ENCODE results near the gene CCT8.

DNA sequence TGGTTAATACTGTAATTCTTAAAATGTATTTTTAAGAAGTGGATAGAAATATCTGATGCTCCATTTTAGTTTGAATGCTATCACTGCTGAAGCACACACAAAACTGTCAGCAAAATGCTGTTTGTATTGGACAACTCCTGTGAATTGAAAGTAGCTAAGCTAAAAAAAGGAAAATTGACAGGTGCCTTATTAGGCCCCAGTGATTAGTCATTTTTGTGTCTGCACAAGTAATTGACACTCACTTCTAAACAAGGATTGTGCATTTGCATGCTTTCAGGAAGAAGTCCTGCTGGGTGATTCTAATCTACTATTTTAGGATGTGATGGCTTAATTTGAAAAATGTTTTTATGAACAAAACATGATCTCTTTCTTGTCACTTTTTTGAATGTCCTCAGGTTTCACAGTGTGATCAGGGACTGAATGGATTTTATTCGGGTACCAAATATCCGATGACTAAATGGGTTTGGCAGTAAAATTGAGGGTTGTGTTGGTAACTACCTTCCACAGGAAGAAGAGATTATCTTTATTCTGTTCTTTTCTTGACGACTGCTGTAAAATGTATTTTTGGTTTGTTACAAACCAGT, 44.0 kb upstream of the CCT8 start:
- no peak for TF ChIP-seq EHMT2 (IDR thresholded peaks at IDR 0.05)
- TF ChIP-seq RAD21 (CRISPR knock-in tag; conservative IDR thresholded peaks at IDR 0.05 in 1 of 2, IDR thresholded peaks at IDR 0.05 in 1 of 2) = no peak
- TF ChIP-seq PTBP1 (IDR thresholded peaks at IDR 0.05; ENCODE audit: low read depth, low read length) = no peak
- TF ChIP-seq, protein P1, sequence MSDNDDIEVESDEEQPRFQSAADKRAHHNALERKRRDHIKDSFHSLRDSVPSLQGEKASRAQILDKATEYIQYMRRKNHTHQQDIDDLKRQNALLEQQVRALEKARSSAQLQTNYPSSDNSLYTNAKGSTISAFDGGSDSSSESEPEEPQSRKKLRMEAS (CRISPR knock-in tag; IDR thresholded peaks at IDR 0.05) = no peak
- TF ChIP-seq EP300 (IDR thresholded peaks at IDR 0.05; ENCODE audit: low read length) = no peak
- TF ChIP-seq, protein P2, sequence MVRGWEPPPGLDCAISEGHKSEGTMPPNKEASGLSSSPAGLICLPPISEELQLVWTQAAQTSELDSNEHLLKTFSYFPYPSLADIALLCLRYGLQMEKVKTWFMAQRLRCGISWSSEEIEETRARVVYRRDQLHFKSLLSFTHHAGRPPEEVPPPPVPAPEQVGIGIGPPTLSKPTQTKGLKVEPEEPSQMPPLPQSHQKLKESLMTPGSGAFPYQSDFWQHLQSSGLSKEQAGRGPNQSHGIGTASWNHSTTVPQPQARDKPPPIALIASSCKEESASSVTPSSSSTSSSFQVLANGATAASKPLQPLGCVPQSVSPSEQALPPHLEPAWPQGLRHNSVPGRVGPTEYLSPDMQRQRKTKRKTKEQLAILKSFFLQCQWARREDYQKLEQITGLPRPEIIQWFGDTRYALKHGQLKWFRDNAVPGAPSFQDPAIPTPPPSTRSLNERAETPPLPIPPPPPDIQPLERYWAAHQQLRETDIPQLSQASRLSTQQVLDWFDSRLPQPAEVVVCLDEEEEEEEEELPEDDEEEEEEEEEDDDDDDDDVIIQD (CRISPR knock-in tag; IDR thresholded peaks at IDR 0.05) = no peak
- no peak for TF ChIP-seq TCF7L2 (IDR thresholded peaks at IDR 0.05; ENCODE audit: low read depth, low read length)
- no peak for TF ChIP-seq POLR2AphosphoS5 (IDR thresholded peaks at IDR 0.05; ENCODE audit: control insufficient read depth, insufficient read depth, low read depth, low read length)
- TF ChIP-seq EGR1 (conservative IDR thresholded peaks at IDR 0.05) = no peak
- TF ChIP-seq, protein P3, sequence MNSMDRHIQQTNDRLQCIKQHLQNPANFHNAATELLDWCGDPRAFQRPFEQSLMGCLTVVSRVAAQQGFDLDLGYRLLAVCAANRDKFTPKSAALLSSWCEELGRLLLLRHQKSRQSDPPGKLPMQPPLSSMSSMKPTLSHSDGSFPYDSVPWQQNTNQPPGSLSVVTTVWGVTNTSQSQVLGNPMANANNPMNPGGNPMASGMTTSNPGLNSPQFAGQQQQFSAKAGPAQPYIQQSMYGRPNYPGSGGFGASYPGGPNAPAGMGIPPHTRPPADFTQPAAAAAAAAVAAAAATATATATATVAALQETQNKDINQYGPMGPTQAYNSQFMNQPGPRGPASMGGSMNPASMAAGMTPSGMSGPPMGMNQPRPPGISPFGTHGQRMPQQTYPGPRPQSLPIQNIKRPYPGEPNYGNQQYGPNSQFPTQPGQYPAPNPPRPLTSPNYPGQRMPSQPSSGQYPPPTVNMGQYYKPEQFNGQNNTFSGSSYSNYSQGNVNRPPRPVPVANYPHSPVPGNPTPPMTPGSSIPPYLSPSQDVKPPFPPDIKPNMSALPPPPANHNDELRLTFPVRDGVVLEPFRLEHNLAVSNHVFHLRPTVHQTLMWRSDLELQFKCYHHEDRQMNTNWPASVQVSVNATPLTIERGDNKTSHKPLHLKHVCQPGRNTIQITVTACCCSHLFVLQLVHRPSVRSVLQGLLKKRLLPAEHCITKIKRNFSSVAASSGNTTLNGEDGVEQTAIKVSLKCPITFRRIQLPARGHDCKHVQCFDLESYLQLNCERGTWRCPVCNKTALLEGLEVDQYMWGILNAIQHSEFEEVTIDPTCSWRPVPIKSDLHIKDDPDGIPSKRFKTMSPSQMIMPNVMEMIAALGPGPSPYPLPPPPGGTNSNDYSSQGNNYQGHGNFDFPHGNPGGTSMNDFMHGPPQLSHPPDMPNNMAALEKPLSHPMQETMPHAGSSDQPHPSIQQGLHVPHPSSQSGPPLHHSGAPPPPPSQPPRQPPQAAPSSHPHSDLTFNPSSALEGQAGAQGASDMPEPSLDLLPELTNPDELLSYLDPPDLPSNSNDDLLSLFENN (IDR thresholded peaks at IDR 0.05; ENCODE audit: low read depth in 2 of 2, low read length in 2 of 2) = no peak

Data from K562 (cell line).